SK-N-SH (cell line): ENCODE measurements around the gene ISYNA1. TPM values are rescaled to one million over a fixed set of nuclear protein-coding genes. Genes with fewer than 3 reads are reported as not detected.

Experiments used
- CTCF ChIA-PET: fragments of 300-600, 350-600 bp; formaldehyde crosslinking; extraction: SDS; loops from one replicate; lab custom pipeline; 2021; lab: Yijun Ruan, JAX
- POLR2A ChIA-PET: fragments of 350-600 bp; sonication (Branson Sonifier 250); formaldehyde crosslinking; extraction: SDS; loops from one replicate; lab custom pipeline; 2020; ENCODE audit warnings: antibody characterized with exemption, inconsistent platforms; lab: Yijun Ruan, JAX
- DNase-seq: peaks from one replicate; pipeline ENCODE4 v3.0.0; 2012
- H2AFZ ChIP-seq: fragments of 200-600 bp; sonication (generic); 2 replicates; pipeline ENCODE4 v1.8.1; 2016; ENCODE audit warnings: antibody characterized with exemption, mild to moderate bottlenecking, low read depth
- H3F3A ChIP-seq: fragments of 200-600 bp; sonication (generic); replicated peaks from 2 replicates; pipeline ENCODE3; 2016; ENCODE audit warnings: antibody characterized with exemption, mild to moderate bottlenecking; ENCODE audit not compliant: insufficient read depth
- H3K27ac ChIP-seq, 2 experiments: fragments of 200-500 bp in 1 of 2; fragments of 200-600 bp in 1 of 2; sonication (Bioruptor generic) in 1 of 2; sonication (generic), shearing (Covaris generic) in 1 of 2; 2 replicates each; pipeline versions ENCODE4 v1.5.1 to v1.6.1; 2014 to 2016; ENCODE audit warnings: low read depth in 2 of 2, inconsistent platforms in 1 of 2, low read length in 1 of 2, mild to moderate bottlenecking in 1 of 2, mixed read lengths in 1 of 2
- H3K27me3 ChIP-seq: fragments of 200-600 bp; sonication (generic), shearing (Covaris generic); 2 replicates; pipeline ENCODE4 v1.6.1; 2016; ENCODE audit warnings: mixed run types; ENCODE audit not compliant: insufficient read depth
- H3K36me3 ChIP-seq, 2 experiments: fragments of 200-500 bp in 1 of 2; fragments of 200-600 bp in 1 of 2; sonication (Bioruptor generic) in 1 of 2; sonication (generic) in 1 of 2; replicated peaks in 1 of 2; 2 replicates each; pipeline versions ENCODE3 to v1.5.1; 2014 to 2016; ENCODE audit warnings: low read length in 1 of 2, mild to moderate bottlenecking in 1 of 2; ENCODE audit not compliant: insufficient read depth in 2 of 2, control insufficient read depth in 1 of 2
- H3K4me1 ChIP-seq, 2 experiments: fragments of 200-500 bp in 1 of 2; fragments of 200-600 bp in 1 of 2; sonication (Bioruptor generic) in 1 of 2; sonication (generic), shearing (Covaris generic) in 1 of 2; 2 replicates each; pipeline versions ENCODE4 v1.5.1 to v1.6.1; 2014 to 2016; ENCODE audit warnings: low read depth in 1 of 2, low read length in 1 of 2, mixed run types in 1 of 2; ENCODE audit not compliant: insufficient read depth in 2 of 2, control insufficient read depth in 1 of 2
- H3K4me2 ChIP-seq: fragments of 200-600 bp; sonication (generic), shearing (Covaris generic); 2 replicates; pipeline ENCODE4 v1.6.1; 2017; ENCODE audit warnings: mixed run types
- H3K4me3 ChIP-seq, 2 experiments: fragments of 200-500 bp in 1 of 2; fragments of 200-600 bp in 1 of 2; sonication (Bioruptor generic) in 1 of 2; sonication (generic), shearing (Covaris generic) in 1 of 2; 2 replicates each; pipeline versions ENCODE4 v1.5.1 to v1.8.1; 2014 to 2016; ENCODE audit warnings: low read depth in 2 of 2, inconsistent platforms in 1 of 2, low read length in 1 of 2, mild to moderate bottlenecking in 1 of 2, mixed read lengths in 1 of 2, moderate library complexity in 1 of 2
- H3K79me2 ChIP-seq: fragments of 200-600 bp; sonication (generic); 2 replicates; pipeline ENCODE4 v1.8.1; 2017; ENCODE audit warnings: mild to moderate bottlenecking; ENCODE audit not compliant: insufficient read depth
- H3K9ac ChIP-seq: fragments of 200-600 bp; sonication (generic); 2 replicates; pipeline ENCODE4 v1.6.1; 2017; ENCODE audit warnings: mixed run types
- H3K9me2 ChIP-seq: fragments of 200-600 bp; sonication (generic); 2 replicates; pipeline ENCODE4 v1.6.1; 2017; ENCODE audit warnings: mixed run types
- H3K9me3 ChIP-seq: fragments of 200-600 bp; sonication (generic); 2 replicates; pipeline ENCODE4 v1.6.1; 2017; ENCODE audit warnings: mixed run types, mild to moderate bottlenecking, moderate library complexity
- H4K20me1 ChIP-seq: fragments of 200-600 bp; sonication (generic); 2 replicates; pipeline ENCODE4 v1.6.1; 2017; ENCODE audit warnings: mild to moderate bottlenecking, mixed run types; ENCODE audit not compliant: insufficient read depth
- CHD2 ChIP-seq: fragments of 150-350 bp; IDR thresholded peaks from 2 replicates; pipeline ENCODE4 v1.6.1; 2018; ENCODE audit warnings: low read length; ENCODE audit not compliant: partially characterized antibody
- EZH2phosphoT487 ChIP-seq: fragments of 200-600 bp; sonication (generic); IDR thresholded peaks from 2 replicates; pipeline ENCODE4 v1.6.1; 2017; ENCODE audit warnings: low read depth, mixed run types, mild to moderate bottlenecking, antibody characterized with exemption, moderate library complexity, borderline replicate concordance
- FOXM1 ChIP-seq: IDR thresholded peaks from 2 replicates; pipeline ENCODE4 v1.4.0; 2012; ENCODE audit warnings: low read depth, mild to moderate bottlenecking
- GATA2 ChIP-seq: sonication (generic); formaldehyde crosslinking; IDR thresholded peaks from 2 replicates; pipeline ENCODE4 v1.5.0; 2020; ENCODE audit warnings: mild to moderate bottlenecking, missing genetic modification reagents
- NFIC ChIP-seq: IDR thresholded peaks from 2 replicates; pipeline ENCODE4 v1.4.0; 2012; ENCODE audit warnings: borderline replicate concordance
- NRF1 ChIP-seq: IDR thresholded peaks from 2 replicates; pipeline ENCODE4 v1.6.1; 2012; ENCODE audit warnings: low read depth, mild to moderate bottlenecking, low read length
- RCOR1 ChIP-seq: fragments of 150-350 bp; IDR thresholded peaks from 2 replicates; pipeline ENCODE4 v1.6.1; 2017; ENCODE audit warnings: antibody characterized with exemption, low read length
- RFX5 ChIP-seq: IDR thresholded peaks from 2 replicates; pipeline ENCODE4 v1.6.1; 2012; ENCODE audit warnings: mild to moderate bottlenecking, improper control_type of control experiment, low read length
- SMC3 ChIP-seq: IDR thresholded peaks from 2 replicates; pipeline ENCODE4 v1.6.1; 2012; ENCODE audit warnings: low read depth, low read length, improper control_type of control experiment
- ZBTB33 ChIP-seq: IDR thresholded peaks from 2 replicates; pipeline ENCODE4 v1.4.0; 2012; ENCODE audit warnings: low read depth, borderline replicate concordance
- WGBS: methylation state at CpG from one replicate; pipeline ENCODE4 v1.1.6; 2017; ENCODE audit warnings: low lambda C conversion rate; 5-methylcytosine and 5-hydroxymethylcytosine counted together
- polyA plus RNA-seq, 3 experiments: library from polyadenylated mRNA; depleted of rRNA; stranded (reverse); fragments of >200 nt; gene quantifications; 2 replicates each; pipeline ENCODE4 v1.2.3, GENCODE V29; 2012
- TF ChIP-seq, protein P1 (sequence below): fragments of 200-600 bp; sonication (generic); IDR thresholded peaks from 2 replicates; pipeline ENCODE4 v1.6.1; 2017; ENCODE audit warnings: antibody characterized with exemption, mild to moderate bottlenecking, moderate library complexity
- TF ChIP-seq, protein P2 (sequence below): IDR thresholded peaks from 2 replicates; pipeline ENCODE4 v1.4.0; 2012; ENCODE audit warnings: low read depth
- TF ChIP-seq, protein P3 (sequence below): IDR thresholded peaks from 2 replicates; pipeline ENCODE4 v1.4.0; 2012; ENCODE audit warnings: low read depth, borderline replicate concordance

The ISYNA1 gene
- polyA plus RNA-seq, 1 of the 3 experiments (the other 2 are of a cell fraction) = 48.0 TPM

DNA sequence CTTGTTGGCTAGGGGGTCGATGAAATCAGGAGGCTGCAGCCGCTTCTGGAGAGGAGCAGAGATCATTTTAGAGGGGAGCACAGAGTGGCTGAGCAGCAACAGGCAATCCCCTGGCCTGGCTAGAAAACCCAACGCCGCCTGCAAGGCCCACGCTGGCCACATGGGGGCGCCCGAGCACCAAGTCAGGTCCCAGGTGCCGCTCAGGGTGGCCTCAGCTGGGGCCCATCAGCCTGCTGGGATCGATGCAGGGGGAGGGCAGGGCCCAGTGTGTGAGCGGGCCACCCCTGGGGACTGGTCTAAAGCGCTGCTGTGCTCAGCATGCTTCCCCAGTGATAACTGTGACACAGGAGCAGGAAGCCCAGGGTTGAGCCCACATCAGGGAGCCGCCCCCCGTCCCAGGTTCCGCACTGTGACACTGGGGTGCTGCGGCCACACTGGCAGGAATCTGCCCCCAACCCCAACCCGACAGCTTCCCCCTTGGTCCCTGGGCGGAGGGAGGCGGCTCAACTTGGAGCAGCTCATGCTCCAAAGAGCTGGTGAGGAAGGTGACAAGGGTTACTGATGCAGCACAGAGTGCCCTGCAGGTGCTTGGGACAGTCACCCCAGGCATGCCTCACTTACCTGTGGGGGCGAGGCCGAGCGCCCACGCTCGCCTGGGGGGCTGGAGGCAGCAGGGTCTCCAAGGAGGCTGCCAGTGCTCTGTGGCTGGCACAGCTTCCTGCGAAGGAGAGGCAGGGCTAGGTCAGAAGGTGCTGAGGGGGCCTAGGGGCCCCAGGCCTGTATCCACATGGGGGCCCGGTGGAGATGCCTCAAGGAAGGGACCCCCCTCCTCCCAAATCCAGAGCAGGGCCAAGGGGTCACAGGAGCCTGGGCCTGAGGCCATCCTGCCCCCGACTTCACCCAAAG lies 13.3 kb upstream of the ISYNA1 start (continued):
- TF ChIP-seq, protein P1, sequence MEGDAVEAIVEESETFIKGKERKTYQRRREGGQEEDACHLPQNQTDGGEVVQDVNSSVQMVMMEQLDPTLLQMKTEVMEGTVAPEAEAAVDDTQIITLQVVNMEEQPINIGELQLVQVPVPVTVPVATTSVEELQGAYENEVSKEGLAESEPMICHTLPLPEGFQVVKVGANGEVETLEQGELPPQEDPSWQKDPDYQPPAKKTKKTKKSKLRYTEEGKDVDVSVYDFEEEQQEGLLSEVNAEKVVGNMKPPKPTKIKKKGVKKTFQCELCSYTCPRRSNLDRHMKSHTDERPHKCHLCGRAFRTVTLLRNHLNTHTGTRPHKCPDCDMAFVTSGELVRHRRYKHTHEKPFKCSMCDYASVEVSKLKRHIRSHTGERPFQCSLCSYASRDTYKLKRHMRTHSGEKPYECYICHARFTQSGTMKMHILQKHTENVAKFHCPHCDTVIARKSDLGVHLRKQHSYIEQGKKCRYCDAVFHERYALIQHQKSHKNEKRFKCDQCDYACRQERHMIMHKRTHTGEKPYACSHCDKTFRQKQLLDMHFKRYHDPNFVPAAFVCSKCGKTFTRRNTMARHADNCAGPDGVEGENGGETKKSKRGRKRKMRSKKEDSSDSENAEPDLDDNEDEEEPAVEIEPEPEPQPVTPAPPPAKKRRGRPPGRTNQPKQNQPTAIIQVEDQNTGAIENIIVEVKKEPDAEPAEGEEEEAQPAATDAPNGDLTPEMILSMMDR = peak; percentile 95
- TF ChIP-seq NRF1 = no peak
- TF ChIP-seq, protein P2, sequence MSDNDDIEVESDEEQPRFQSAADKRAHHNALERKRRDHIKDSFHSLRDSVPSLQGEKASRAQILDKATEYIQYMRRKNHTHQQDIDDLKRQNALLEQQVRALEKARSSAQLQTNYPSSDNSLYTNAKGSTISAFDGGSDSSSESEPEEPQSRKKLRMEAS = no peak
- peak; percentile 41 for TF ChIP-seq CHD2
- peak; percentile 76 for TF ChIP-seq SMC3
- TF ChIP-seq RCOR1 = no peak

DNA sequence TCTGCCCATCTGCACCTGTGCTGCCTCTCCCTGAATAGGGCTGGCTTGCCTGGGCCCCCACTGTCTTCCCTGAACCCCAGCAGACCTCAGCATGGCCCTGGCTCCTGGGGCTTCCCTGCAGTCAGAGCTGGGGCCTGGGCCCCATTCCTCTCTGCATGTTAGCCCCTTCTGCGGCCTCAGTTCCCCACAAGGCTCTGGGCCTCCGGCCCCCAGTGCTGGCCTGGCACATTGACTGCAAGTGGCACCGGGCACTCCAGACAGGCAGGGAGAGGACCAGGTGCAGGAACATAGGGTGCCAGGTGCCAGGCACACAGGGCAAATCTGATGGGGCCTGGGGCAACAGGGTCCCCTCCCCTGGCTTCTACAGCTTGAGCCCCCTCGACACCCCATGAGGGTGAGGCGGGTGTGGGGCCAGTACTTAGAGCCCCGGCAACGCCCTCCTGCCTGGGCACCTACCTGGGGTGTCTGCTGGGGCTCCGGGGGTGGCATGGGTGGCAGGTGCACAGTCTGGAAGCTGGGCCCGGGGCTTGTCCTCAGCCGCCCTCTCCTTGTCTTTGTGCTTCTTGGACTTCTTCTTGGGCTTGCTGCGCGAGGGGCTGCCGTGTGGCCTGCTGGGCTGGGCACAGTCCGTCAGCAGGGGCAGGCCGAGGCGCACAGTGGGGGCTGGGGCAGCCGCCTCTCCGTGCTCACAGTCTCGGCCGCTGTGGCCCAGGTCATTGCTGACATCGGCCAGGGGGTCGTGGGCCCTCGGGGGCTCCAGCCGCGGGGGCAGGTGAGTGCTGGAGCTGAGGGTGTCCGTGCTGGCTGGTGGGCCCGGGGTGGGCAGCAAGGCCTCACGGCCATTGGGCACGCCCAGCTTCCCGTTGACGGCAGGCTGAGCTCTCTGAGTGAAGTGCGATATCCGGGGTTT lies 12.3 kb upstream of the ISYNA1 start:
- 0 out of 2 replicates have a peak, but pooled peaks cover 3% of the 10 kb centered on the region for H3K79me2 ChIP-seq
- no peak overlapping the region for H2AFZ ChIP-seq
- no peak overlapping the region for H3K4me2 ChIP-seq
- 73% methylated on average over 7 of the region's 33 CpGs for WGBS
- no peaks in the 10 kb centered on the region for H3K9me2 ChIP-seq
- H3K9ac ChIP-seq = no peak overlapping the region
- H3K4me1 ChIP-seq = peaks cover 2 to 4% of the 10 kb centered on the region in 2 experiments; a peak in 1 of 4 replicates
- H3K4me3 ChIP-seq = peak overlapping the region in 1 of 2 experiments; percentile 50; a peak in 1 of 4 replicates
- no peak for TF ChIP-seq EZH2phosphoT487
- no peak for TF ChIP-seq GATA2 (CRISPR knock-in tag)
- no peak for TF ChIP-seq NFIC
- TF ChIP-seq, protein P1 = no peak
- no peak for TF ChIP-seq ZBTB33
- no peak for TF ChIP-seq FOXM1
- no peak for TF ChIP-seq RFX5
- TF ChIP-seq, protein P2 = no peak
- TF ChIP-seq, protein P3, sequence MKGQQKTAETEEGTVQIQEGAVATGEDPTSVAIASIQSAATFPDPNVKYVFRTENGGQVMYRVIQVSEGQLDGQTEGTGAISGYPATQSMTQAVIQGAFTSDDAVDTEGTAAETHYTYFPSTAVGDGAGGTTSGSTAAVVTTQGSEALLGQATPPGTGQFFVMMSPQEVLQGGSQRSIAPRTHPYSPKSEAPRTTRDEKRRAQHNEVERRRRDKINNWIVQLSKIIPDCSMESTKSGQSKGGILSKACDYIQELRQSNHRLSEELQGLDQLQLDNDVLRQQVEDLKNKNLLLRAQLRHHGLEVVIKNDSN = no peak
- no peak for TF ChIP-seq RCOR1
- H3K27me3 ChIP-seq = no peaks in the 10 kb centered on the region
- no peak overlapping the region for H3K27ac ChIP-seq
- H3K36me3 ChIP-seq = peaks cover 4 to 32% of the 10 kb centered on the region in 2 experiments
- H3K9me3 ChIP-seq = no peaks in the 10 kb centered on the region
- peaks cover 7% of the 10 kb centered on the region for H4K20me1 ChIP-seq
- H3F3A ChIP-seq = no peaks in the 10 kb centered on the region
- no peak for DNase-seq
- CTCF ChIA-PET = interaction anchor here (0.7 to 13.5 kb wide), 51 partner anchors 8 to 541 kb away, joined by 3 to 215 read pairs (median 5); partner anchors contain the start of genes ELL, REX1BD, SSBP4 and TMEM59L
- POLR2A ChIA-PET = interaction anchor here (1.0 kb wide), 1 partner anchor 15 kb away, joined by 3 read pairs; no protein-coding TSS in a partner anchor
